ENCODE results near the gene NELFB.

The NELFB gene

DNA sequence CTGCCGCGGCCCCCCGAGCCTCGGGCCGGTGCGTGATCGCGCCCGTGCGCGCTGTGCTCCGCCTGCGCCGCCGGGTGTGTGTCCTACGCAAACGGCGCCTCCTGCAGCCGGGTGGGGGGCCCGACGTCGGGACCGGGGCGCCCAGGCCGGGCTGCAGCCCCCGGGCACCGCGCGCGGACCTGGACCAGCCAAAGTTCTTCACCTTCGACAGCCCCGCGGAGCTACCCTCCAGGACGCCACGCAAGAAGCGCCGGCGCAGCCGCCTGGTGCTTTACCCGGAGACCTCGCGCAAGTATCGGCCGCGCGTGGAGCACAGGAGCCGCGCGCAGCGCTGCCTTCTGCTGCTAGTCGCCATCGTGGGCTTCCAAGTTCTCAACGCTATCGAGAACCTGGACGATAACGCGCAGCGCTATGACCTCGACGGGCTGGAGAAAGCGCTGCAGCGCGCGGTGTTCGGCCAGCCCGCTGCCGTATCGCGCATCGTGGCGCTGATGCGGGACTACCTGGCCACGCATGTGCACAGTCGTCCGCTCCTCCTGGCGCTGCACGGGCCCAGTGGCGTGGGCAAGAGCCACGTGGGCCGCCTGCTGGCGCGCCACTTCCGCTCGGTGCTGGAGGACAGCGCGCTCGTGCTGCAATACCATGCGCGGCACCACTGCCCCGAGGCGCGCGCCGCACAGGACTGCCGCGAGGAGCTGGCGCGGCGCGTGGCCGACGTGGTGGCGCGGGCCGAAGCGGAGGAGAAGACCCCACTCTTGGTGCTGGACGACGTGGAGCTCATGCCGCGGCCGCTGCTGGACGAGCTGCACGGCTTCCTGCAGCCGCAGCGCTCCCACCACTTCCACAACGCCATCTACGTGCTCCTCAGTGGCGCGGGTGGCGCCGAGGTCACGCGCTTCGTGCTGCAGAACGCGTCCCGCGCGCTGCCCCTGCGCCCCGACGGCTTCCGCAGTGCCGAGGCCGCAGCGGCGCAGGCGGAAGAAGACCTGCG is 23.9 kb downstream of the NELFB start:
- H3K4me3 ChIP-seq (ENCODE audit: low read length) = peak overlapping the region; percentile 76; the same call in 1 of the 2 replicates
- no peak for TF ChIP-seq ZNF274 (IDR thresholded peaks at IDR 0.05; ENCODE audit: low read depth, low read length)

DNA sequence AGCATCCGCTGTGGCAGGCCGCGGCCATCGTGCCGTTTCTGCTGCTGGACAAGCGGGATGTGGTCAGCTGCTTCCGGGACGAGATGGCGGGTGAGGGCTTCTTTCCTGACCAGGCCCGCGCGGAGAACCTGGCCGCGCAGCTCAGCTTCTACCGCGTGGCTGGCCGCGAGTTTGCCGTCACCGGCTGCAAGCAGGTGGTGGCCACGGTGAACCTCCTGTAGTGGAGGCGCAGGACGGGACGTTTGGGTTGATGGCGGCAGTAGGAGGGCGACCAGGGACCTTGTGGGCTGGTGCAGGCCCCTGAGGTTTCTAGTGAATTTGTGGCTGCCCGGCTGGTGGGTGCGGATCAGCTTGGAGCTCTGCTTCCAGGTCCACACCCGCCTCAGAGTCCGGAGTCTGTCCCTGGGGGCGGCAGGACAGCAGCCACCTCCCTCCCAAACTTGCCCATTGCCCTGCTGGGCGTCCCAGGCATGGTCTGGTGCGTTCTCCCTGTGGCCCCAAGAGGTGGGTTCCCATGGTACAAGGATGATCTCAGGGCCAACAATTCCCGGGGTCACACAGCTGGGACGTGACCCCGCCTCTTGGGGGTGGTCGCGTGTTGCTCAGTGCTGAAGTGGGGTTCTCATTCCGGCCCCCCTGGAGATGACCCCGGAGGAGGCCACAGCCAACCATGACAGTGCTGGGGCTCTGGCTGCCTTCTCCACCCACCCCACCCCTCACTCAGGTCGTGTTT is 24.8 kb downstream of the NELFB start:
- H3K4me3 ChIP-seq (ENCODE audit: low read length) = no peak overlapping the region
- TF ChIP-seq ZNF274 (IDR thresholded peaks at IDR 0.05; ENCODE audit: low read depth, low read length) = no peak

DNA sequence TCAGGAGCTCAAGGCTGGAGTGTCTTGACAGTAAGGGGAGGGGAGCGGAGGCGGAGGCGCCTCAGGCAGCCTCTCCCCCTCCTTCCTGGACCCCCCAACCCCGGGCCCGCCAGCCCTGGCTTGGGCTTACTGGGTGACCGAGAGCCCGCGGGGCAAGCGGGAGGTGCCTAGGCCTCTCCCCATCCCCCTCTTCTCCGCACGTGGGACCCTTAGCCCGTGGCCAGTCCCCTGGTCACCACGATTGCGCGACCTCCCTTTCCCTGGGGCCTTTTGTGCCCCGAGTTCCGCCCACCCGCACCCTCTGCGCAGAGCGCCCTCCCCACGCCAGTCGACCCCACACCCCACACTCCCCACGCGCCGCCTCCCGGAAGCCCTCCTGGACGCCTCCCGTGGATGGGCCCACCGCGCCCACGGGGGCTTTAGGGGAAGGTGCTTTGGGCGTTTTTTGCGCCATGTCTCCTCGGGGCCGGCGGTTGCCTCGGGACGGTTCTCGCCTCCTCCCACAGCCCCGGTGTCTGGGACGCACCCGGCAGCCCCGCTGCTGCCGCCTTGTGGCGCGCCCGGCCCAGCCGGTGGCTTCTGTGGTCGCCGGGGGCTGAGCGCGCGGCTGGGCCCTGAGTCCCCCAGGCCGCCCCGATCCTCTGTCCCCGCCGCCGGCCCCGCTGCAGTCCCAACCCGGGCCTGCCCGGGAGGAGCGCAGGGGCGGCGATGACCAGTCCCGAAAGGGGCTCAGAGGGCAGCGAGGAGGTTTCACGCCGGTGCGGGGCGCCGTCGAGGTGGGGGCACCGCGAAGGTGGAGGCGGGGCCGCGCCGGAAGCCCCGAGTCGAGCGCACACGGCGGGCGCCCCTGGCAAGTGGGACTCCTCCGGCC is 25.6 kb downstream of the NELFB start:
- no peak overlapping the region; the same call in 1 of the 2 replicates for H3K4me3 ChIP-seq (ENCODE audit: low read length)

DNA sequence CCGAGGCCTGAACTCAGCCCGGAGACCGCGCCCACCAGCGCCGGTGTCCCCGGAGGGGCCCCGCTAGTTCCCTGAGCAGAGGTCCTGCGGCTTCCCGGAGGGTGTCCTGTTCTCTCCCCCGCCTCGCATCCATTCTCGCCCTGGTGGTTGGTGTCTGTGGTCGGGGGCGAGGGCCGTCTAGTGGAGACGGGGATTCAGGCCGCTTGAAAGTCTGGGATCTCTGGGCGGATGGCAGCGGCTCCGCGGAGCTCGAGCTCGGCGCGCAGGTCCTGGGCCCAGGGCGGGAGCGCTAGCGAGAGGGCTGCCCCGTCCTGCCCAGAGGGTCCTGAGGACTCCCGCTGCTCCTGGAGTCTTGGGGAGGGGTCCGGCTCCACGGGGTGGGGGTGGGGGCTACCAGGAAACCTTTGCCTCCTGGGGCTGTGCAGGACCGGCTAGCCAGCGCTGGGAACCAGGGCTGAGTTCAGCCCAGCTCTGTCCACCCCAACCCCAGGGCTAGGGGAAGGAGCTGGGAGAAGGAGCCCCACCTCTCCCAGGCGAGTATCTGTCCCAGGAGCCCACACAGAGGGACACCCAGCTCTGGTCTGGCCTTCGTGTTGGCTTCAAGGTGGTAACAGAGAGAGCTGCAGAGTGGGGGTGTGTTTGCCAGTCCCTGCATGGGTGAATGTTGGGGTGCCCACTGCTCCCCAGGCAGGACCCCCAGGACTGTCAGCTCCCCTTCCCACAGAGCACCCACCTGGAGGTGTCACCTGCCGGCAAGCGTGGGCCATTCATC is 26.4 kb downstream of the NELFB start:
- no peak overlapping the region for H3K4me3 ChIP-seq (ENCODE audit: low read length)
- TF ChIP-seq ZNF274 (IDR thresholded peaks at IDR 0.05; ENCODE audit: low read depth, low read length) = no peak

More for the DNA sequence above, 25.6 kb downstream of the NELFB start:
- no peak for TF ChIP-seq ZNF274 (IDR thresholded peaks at IDR 0.05; ENCODE audit: low read depth, low read length)

DNA sequence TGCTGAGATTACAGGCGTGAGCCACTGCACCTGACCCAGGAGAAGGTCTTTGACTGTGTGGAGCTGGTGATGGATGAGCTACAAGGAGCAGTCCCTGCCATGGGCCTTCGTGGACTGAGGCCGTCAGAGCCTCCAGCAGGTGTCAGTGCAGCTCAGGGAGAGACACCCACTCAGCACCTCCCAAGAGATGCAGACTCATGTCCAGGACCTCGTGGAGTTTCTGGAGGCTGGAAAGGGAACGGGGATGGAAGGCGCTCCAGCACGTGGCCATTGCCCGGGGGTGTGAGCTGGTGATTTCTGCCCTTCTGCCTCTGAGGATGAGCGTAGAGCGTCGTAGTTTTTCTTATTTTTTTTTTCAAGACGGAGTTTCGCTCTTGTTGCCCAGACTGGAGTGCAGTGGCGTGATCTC is 31.9 kb downstream of the NELFB start:
- no peak for TF ChIP-seq ZNF274 (IDR thresholded peaks at IDR 0.05; ENCODE audit: low read depth, low read length)
- no peak overlapping the region for H3K4me3 ChIP-seq (ENCODE audit: low read length)

DNA sequence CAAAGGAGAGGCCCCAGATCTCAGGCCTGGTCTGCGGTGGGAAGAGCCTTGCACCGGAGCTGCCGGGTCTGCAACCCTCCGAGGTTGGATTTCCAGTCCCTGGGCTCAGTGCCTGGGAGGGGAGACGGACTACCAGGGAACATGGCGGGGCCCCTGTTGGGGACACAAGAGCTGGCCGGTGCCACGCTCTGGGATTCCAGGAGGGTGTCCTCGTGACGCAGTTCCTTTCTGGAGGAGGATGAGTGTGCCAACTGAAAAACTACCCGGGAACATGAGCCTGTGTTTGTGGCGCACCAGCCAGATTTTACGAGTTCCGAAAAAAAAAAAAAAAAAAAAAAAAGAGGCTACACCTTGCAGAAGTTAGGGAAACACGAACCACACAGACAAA is 38.0 kb downstream of the NELFB start:
- no peak for TF ChIP-seq ZNF274 (IDR thresholded peaks at IDR 0.05; ENCODE audit: low read depth, low read length)
- no peak overlapping the region for H3K4me3 ChIP-seq (ENCODE audit: low read length)

DNA sequence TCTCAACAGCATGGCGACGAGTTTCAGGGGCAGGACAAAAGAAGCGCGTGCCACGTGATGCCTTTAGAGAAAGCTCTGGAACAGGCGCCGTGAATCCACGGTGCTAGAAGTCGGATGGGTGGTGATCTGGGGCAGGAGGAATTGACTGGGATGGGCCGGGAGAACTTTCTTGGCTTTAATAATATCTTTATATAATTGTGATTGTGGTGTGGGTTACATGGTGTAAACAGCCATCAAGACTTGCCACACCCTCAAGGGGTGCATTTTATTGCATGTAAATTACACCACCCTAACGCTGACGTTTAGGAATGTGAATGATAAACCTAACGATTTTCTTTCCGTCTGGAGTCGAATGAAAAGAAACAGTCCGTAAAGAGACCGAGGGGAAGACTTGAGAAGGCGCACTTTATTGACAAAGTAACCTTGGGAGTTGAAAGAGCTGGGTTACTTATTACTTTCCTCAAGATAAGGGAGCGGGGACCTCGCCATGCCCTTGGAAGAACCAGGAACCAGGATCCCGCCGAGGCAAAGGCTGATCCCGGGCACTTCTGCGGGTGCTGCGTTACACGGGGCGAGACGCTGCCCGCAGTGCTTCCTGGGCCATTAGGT is 38.5 kb downstream of the NELFB start:
- no peak overlapping the region for H3K4me3 ChIP-seq (ENCODE audit: low read length)
- TF ChIP-seq ZNF274 (IDR thresholded peaks at IDR 0.05; ENCODE audit: low read depth, low read length) = no peak

DNA sequence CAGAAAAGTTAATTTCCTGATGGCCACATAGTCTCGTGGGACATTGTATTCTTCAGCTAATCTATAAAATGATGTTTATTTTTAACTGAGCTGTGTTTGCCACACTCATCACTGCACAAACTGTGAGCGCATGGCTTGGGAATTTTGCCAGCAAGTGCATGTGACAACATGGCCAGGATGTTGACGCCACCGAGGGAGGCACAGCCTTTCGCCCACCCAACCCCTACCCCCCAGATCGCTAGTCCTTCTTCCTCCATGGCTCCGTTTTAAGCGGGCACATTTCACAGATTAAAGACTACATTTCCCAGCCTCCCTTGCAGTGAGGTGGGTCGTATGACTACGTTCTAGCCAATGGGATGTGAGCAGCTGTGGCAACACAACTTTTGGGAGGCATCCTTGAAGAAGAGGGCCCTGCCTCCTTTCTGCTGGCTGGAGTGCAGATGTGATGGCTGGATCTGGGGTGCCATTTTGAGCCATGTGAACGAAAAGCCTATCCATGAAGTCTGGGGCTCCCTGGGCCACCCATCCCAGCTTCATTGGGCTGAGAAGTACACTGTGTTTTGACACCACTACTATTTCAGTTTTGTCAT is 39.1 kb downstream of the NELFB start:
- no peak overlapping the region for H3K4me3 ChIP-seq (ENCODE audit: low read length)
- no peak for TF ChIP-seq ZNF274 (IDR thresholded peaks at IDR 0.05; ENCODE audit: low read depth, low read length)

DNA sequence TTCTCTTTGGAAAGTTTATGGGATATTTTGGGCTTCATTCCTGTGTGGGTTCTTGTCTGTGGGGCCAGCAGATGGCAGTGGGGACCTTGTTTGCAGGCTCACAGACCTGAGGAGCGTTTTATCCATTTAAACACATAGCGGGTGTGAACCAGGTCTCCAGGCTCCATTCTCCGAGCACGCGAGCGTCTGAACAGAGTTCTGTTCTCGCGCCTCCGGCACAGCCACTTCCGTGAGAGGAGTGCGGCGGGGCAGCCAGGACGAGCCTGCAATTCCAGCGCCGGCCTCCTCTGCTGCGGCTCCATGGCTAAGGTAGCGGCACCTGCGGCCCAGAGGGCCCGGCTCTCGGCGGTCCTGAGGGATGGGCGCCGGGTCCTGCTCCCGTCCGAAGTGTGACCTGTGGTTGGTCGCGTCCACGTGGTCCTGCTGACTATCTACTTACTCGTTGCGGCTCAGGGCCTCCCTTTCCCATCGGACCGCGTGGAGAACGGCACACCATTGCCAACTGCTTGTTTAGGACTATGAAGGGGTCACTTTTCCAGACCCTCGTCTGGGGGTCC is 39.6 kb downstream of the NELFB start:
- no peak overlapping the region for H3K4me3 ChIP-seq (ENCODE audit: low read length)
- no peak for TF ChIP-seq ZNF274 (IDR thresholded peaks at IDR 0.05; ENCODE audit: low read depth, low read length)

DNA sequence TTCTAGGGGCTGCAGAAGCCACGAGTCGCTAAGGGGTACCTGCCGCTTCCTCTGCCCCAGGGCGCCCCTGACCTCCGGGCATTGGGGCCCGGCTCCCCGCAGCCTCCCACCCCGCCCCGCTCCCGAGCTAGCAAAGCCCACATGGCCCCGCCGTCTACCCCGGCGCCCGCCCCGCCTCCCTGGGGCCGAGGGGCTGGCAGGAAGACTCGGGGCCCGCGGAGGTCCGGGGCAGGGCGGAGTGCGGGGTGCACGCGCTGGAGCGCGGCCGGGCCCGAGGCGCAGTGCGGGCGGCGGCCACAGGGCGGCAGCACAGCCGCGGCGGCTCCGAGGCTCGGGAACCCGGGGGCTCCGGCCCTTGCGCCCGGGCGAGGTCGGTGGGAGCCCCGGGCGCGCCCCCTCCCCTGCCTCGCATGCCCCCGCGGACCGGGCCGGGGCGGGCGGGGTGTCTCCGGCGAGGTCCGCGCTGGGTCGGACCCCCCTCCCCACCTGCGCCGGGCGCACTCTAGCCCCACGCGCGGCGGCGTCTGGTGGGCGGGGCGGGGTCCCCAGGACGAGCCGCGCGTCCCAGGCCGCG is 40.2 kb downstream of the NELFB start:
- peak overlapping the region; percentile 33; the same call in 1 of the 2 replicates for H3K4me3 ChIP-seq (ENCODE audit: low read length)
- TF ChIP-seq ZNF274 (IDR thresholded peaks at IDR 0.05; ENCODE audit: low read depth, low read length) = no peak

DNA sequence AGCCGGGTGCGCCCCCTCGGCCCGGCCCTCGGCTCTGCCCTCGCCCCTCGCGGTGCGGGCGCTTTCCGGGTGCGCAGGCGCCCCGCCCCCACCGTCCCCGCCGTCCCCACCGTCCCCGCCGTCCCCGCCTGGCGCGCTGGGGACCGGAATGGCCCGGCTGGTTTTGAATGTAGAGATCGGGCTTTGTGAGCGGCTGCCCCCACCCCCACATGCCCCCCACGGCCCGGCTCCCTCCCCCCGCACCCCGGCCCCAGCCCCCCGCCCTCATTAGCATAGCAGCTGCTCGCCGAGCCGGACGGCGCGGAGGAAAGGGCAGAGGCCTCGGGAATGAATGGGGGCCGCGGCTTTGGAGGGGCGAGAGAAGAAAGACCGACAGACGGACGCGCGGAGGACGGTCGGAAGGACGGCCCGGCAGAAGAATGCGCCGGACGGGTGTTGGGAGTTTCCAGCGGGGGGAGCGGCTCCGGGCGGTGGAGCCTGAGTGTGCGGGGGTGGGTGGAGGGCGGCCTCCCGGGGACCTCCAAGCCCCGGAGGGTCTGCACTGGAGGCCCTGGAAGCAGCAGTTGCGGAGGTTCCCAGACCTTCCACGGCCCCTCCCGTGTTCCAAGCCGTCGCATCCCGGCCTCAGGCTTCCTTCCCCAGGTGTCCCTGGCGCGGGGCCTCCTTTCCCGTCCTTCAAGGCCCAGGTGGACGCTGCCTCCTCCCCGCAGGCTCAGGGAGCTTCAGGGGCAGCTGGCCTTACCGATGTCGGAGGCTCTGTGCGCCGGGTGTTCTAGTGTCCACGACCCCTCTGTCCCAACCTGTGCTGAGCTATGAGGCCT is 40.9 kb downstream of the NELFB start:
- peak overlapping the region; percentile 33; the same call in 1 of the 2 replicates for H3K4me3 ChIP-seq (ENCODE audit: low read length)

More for the DNA sequence above, 40.9 kb downstream of the NELFB start:
- TF ChIP-seq ZNF274 (IDR thresholded peaks at IDR 0.05; ENCODE audit: low read depth, low read length) = no peak
